ENCODE results near the gene GCHFR.

Gene GCHFR

DNA sequence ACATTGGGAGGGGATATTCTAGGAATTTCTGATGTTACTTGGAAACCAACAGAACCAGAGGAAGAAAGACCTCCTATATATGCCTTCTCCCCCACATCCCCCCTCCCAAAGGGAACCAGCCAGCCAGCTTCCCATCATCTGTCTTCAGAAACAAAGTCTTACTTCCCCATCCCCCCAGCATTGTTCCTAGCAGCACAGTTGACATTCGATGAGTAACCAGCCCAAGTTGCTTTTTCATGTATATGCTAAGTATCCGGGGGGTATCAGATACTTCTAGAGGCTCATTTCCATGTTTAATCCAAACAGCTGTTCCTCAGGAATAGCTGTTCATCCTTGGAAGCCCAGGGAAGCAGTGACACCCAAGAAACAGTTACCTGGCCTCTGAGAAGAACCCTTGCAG, 24.8 kb upstream of the GCHFR start:
- Histone ChIP-seq H3K27me3 (ENCODE audit: control insufficient read depth, insufficient read depth, low read length) (no peaks in the 10 kb centered on the region), H3K9me3 (ENCODE audit: control insufficient read depth, insufficient read depth, low read length) (no peaks in the 10 kb centered on the region), H3K4me3 (ENCODE audit: low read length) (no peak overlapping the region), H3K27ac (ENCODE audit: low read length) (no peak overlapping the region), H3K4me1 (ENCODE audit: control insufficient read depth, insufficient read depth, low read length) (0 out of 2 replicates have a peak, but pooled peaks cover 2% of the 10 kb centered on the region), H3K36me3 (ENCODE audit: control insufficient read depth, insufficient read depth, low read length) (no peaks in the 10 kb centered on the region)
- DNase-seq (ENCODE audit: low read depth, low spot score), result no peak
- no CpG with 5 or more reads among the region's 2 CpGs for WGBS (ENCODE audit: insufficient coverage, insufficient read length)

DNA sequence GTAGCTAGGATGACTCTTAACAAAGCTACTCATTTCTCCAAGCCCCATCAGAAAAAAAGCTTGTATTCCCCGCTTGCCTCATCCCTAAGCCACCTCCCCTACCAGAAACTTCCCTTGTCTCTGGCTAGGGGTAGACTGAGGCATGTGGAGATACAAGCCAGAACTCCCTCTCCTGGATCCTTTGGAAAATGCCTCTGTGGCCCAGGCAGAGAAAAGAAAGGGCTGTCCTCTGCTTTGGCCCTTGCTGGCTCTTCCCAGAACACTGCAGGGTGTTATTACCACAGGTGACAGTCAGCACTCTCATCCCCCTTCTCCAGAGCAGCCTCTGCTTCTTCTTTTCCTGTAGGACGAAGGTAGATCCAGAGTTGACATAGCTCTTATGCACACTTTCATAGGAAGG, 24.0 kb upstream of the GCHFR start:
- Histone ChIP-seq H3K27ac (ENCODE audit: low read length) (no peak overlapping the region), H3K27me3 (ENCODE audit: control insufficient read depth, insufficient read depth, low read length) (no peaks in the 10 kb centered on the region), H3K9me3 (ENCODE audit: control insufficient read depth, insufficient read depth, low read length) (no peaks in the 10 kb centered on the region), H3K4me1 (ENCODE audit: control insufficient read depth, insufficient read depth, low read length) (0 out of 2 replicates have a peak, but pooled peaks cover 2% of the 10 kb centered on the region), H3K36me3 (ENCODE audit: control insufficient read depth, insufficient read depth, low read length) (no peaks in the 10 kb centered on the region), H3K4me3 (ENCODE audit: low read length) (no peak overlapping the region)
- DNase-seq (ENCODE audit: low read depth, low spot score), result no peak
- WGBS (ENCODE audit: insufficient coverage, insufficient read length), result no CpG with 5 or more reads among the region's 2 CpGs

DNA sequence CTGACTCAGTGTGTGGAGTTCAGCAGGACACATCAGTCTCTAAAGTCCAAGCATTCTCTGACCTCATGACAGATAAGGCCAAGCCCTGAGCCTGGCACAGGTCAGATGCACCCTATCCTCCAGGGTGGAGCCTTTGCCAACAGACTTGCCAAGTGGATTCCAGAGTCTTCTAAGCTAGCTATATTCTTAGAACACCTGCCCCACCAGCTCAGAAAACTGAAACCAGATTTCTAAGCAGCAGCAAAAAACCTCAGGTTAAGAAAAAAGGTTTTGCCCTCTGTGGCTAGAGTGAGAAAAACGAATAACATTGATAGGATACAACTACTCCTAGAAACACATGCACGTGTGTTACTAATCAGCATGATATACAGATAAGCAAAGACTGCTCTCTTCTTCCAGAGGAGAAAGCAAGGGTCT, 20.4 kb upstream of the GCHFR start:
- no peak overlapping the region for H3K4me3 ChIP-seq (ENCODE audit: low read length)

DNA sequence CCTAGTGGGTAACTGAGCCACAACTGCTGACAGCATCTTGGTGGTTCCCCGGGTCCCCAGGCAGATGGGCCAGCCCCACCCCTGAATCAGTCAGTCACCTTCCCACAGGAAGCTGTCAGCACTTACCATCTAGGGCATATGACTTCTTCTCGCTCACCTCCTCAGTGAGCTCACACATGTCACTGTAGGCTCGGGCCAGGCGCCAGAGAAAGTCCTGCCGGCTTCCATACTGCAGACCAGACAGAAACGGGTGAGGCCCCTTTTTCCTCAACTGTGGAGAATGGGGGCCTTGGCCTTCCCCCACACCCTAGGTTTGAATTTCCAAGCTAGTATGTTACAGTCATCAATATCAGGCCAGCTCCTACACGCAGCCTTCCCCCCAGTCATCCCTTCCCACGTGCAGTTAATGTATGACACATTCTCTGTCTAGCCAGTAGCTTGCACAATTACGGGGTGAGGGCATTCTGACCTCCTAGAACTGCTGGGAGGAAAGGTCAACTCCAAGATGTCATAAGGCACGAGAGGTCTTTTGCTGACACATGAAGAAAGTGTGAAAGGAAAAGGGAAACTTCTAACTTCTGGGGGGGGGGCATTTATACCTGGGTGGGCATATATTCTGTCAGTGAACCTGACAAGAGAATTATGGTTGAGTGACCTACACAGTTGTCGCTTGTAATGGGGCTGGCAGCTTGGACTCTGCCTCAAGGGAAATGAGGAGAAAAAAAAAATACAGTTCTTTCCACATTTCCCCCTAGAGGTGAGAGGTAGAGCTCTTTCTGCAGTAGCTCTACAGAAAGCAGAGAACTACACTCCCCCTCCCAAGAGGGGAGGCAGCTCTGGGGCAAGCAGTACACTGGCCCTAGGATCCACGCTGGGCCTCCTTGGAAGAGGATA, 19.7 kb upstream of the GCHFR start:
- WGBS (ENCODE audit: insufficient coverage, insufficient read length), result no CpG with 5 or more reads among the region's 12 CpGs
- Histone ChIP-seq H3K9me3 (ENCODE audit: control insufficient read depth, insufficient read depth, low read length) (no peaks in the 10 kb centered on the region), H3K36me3 (ENCODE audit: control insufficient read depth, insufficient read depth, low read length) (no peaks in the 10 kb centered on the region), H3K4me1 (ENCODE audit: control insufficient read depth, insufficient read depth, low read length) (0 out of 2 replicates have a peak, but pooled peaks cover 2% of the 10 kb centered on the region), H3K27ac (ENCODE audit: low read length) (no peak overlapping the region), H3K4me3 (ENCODE audit: low read length) (no peak overlapping the region), H3K27me3 (ENCODE audit: control insufficient read depth, insufficient read depth, low read length) (no peaks in the 10 kb centered on the region)
- no peak for DNase-seq (ENCODE audit: low read depth, low spot score)

More for the DNA sequence above, 20.4 kb upstream of the GCHFR start:
- Histone ChIP-seq H3K27me3 (ENCODE audit: control insufficient read depth, insufficient read depth, low read length) (no peaks in the 10 kb centered on the region), H3K4me1 (ENCODE audit: control insufficient read depth, insufficient read depth, low read length) (0 out of 2 replicates have a peak, but pooled peaks cover 2% of the 10 kb centered on the region), H3K27ac (ENCODE audit: low read length) (no peak overlapping the region), H3K9me3 (ENCODE audit: control insufficient read depth, insufficient read depth, low read length) (no peaks in the 10 kb centered on the region), H3K36me3 (ENCODE audit: control insufficient read depth, insufficient read depth, low read length) (no peaks in the 10 kb centered on the region)
- no peak for DNase-seq (ENCODE audit: low read depth, low spot score)
- no CpG with 5 or more reads among the region's 2 CpGs for WGBS (ENCODE audit: insufficient coverage, insufficient read length)

DNA sequence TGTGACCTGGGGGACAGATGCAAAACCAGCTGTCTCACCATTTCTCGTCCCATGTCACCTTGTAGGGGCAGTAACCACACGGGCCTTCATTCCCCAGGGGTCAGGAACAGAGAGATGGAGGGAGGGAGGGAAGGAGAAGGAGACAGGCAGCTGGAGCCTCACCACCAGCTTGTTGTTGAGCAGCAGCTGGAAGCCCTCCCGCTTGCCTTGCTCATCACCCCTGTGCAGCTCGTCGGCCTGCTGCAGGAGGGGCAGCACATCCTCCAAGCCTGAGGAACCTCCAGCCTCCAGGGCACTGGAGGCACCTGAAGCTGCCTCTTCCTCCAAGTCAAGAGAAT, 19.1 kb upstream of the GCHFR start:
- DNase-seq (ENCODE audit: low read depth, low spot score), result no peak
- no peaks in the 10 kb centered on the region for H3K27me3 ChIP-seq (ENCODE audit: control insufficient read depth, insufficient read depth, low read length)
- H3K9me3 ChIP-seq (ENCODE audit: control insufficient read depth, insufficient read depth, low read length), result no peaks in the 10 kb centered on the region
- no peaks in the 10 kb centered on the region for H3K4me1 ChIP-seq (ENCODE audit: control insufficient read depth, insufficient read depth, low read length)
- H3K36me3 ChIP-seq (ENCODE audit: control insufficient read depth, insufficient read depth, low read length), result no peaks in the 10 kb centered on the region
- no CpG with 5 or more reads among the region's 5 CpGs for WGBS (ENCODE audit: insufficient coverage, insufficient read length)
- no peak overlapping the region for H3K4me3 ChIP-seq (ENCODE audit: low read length)
- H3K27ac ChIP-seq (ENCODE audit: low read length), result no peak overlapping the region

DNA sequence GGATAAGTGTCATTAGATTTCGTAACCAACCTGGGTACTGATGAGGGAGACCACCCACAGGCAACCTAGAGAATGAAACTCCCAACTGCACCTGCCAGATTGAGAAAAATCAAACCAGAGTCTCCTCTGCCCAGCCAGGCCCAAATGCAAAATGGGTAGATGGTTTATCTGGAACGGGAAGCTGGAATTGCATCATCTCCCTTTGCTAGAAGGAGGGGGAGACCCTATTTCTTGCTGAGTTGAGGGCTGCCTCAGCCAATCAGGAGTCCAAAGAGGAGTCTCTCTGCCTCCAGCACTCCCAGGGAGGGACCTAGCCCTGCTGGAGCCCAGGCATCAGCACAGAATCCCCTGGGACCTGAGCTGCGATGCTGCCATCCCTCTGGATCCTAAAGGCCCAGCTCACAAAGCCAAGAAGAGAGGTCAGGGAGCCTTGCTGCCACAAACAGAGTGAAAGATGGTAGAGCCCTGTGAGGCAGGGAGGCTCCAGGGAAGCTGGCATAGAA, 16.9 kb upstream of the GCHFR start:
- Histone ChIP-seq H3K4me3 (ENCODE audit: low read length) (no peak overlapping the region), H3K27me3 (ENCODE audit: control insufficient read depth, insufficient read depth, low read length) (no peaks in the 10 kb centered on the region), H3K4me1 (ENCODE audit: control insufficient read depth, insufficient read depth, low read length) (no peaks in the 10 kb centered on the region), H3K36me3 (ENCODE audit: control insufficient read depth, insufficient read depth, low read length) (no peaks in the 10 kb centered on the region), H3K9me3 (ENCODE audit: control insufficient read depth, insufficient read depth, low read length) (no peaks in the 10 kb centered on the region), H3K27ac (ENCODE audit: low read length) (no peak overlapping the region)
- WGBS (ENCODE audit: insufficient coverage, insufficient read length), result no CpG with 5 or more reads among the region's 3 CpGs
- DNase-seq (ENCODE audit: low read depth, low spot score), result no peak

DNA sequence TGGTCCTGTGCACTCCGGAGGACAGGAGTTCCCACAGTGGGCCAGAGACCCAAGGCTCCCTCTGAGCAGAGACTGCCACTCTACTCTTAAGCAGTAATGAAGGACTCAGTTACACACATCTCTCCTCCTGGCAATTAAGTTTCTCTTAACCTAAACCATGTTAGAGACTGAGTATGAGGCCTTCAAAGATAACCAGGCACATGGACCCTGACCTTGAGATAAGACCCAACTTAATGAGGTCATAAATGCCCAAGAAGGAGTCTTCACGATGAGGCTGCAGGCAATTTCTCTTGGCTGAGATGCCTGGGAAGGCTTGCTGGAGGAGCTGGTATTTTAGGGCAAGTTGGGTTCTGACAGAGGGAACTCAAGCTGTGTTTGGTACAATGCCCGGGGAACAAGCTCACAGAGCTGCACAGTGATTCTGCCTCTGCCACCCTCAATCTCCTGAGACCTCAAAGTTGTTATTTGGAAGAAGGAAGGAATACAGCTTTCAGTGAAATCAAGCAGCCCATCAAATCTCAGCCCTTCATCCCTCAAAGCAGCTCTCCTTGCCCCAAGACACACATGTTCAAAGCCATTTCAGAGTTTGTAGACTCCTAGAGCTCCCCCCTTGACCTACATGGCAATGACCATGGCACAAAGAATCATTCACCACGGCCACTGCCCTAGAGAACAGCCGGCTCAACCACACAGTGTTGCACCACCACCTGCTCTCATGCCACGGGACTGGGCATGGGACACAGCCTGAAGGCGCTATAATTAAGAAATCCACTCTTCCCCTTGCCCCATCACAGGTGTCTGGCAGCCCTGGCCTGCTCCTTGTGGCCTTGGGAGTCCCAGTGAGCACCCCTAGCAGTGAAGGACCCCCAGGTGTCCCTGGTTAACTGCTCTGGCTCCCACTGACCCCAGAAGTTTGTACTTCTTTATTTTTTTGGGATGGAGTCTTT, 15.9 kb upstream of the GCHFR start:
- H3K4me3 ChIP-seq (ENCODE audit: low read length), result no peak overlapping the region
- DNase-seq (ENCODE audit: low read depth, low spot score), result no peak
- H3K4me1 ChIP-seq (ENCODE audit: control insufficient read depth, insufficient read depth, low read length), result no peaks in the 10 kb centered on the region
- no peaks in the 10 kb centered on the region for H3K36me3 ChIP-seq (ENCODE audit: control insufficient read depth, insufficient read depth, low read length)
- H3K27me3 ChIP-seq (ENCODE audit: control insufficient read depth, insufficient read depth, low read length), result no peaks in the 10 kb centered on the region
- no CpG with 5 or more reads among the region's 7 CpGs for WGBS (ENCODE audit: insufficient coverage, insufficient read length)
- H3K27ac ChIP-seq (ENCODE audit: low read length), result no peak overlapping the region
- no peaks in the 10 kb centered on the region for H3K9me3 ChIP-seq (ENCODE audit: control insufficient read depth, insufficient read depth, low read length)

DNA sequence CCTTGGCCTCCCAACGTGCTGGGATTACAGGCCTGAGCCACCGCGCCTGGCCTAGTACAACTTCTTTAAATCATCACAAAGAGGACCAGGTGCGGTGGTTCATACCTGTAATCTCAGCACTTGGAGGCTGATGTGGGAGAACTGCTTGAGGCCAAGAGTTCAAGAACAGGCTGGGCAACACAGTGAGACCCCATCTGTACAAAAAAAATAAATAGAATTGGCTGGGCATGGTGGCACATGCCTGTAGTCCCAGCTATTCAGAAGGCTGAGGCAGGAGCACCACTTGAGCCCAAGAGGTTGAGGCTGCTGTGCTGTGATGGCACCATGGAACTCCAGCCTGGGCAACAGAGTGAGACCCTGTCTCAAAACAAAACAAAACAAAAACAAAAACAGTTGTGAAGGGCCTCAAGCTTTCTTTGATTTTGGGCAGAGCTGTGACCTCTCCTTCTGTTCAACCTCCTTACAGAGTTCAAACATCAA, 14.7 kb upstream of the GCHFR start:
- H3K4me1 ChIP-seq (ENCODE audit: control insufficient read depth, insufficient read depth, low read length), result no peaks in the 10 kb centered on the region
- WGBS (ENCODE audit: insufficient coverage, insufficient read length), result no CpG with 5 or more reads among the region's 4 CpGs
- H3K36me3 ChIP-seq (ENCODE audit: control insufficient read depth, insufficient read depth, low read length), result no peaks in the 10 kb centered on the region
- H3K9me3 ChIP-seq (ENCODE audit: control insufficient read depth, insufficient read depth, low read length), result no peaks in the 10 kb centered on the region
- no peak overlapping the region for H3K4me3 ChIP-seq (ENCODE audit: low read length)
- H3K27me3 ChIP-seq (ENCODE audit: control insufficient read depth, insufficient read depth, low read length), result no peaks in the 10 kb centered on the region
- H3K27ac ChIP-seq (ENCODE audit: low read length), result no peak overlapping the region
- DNase-seq (ENCODE audit: low read depth, low spot score), result no peak

DNA sequence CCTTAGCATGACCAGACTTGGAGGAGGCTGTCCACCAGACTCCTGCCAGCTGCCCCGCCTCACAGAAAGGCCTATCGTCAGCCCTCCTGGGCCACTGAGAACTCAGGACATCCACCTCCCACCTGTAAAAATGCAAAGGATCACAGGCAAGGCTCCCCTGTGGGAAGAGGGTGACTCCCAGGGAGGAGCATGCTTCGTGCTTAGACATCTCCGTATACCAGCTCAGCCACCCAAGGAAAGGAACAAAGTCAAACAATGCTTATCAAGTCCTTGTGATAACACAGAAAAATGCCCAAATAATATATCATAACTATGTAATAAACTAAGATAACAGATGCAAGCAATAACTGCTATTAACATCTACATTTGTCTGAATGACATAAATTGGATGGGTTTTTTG, 13.0 kb upstream of the GCHFR start:
- WGBS (ENCODE audit: insufficient coverage, insufficient read length), result no CpG with 5 or more reads among the region's 4 CpGs
- H3K4me1 ChIP-seq (ENCODE audit: control insufficient read depth, insufficient read depth, low read length), result no peaks in the 10 kb centered on the region
- no peak overlapping the region for H3K4me3 ChIP-seq (ENCODE audit: low read length)
- no peak overlapping the region for H3K27ac ChIP-seq (ENCODE audit: low read length)
- H3K27me3 ChIP-seq (ENCODE audit: control insufficient read depth, insufficient read depth, low read length), result no peaks in the 10 kb centered on the region
- no peaks in the 10 kb centered on the region for H3K36me3 ChIP-seq (ENCODE audit: control insufficient read depth, insufficient read depth, low read length)
- no peak for DNase-seq (ENCODE audit: low read depth, low spot score)
- no peaks in the 10 kb centered on the region for H3K9me3 ChIP-seq (ENCODE audit: control insufficient read depth, insufficient read depth, low read length)

DNA sequence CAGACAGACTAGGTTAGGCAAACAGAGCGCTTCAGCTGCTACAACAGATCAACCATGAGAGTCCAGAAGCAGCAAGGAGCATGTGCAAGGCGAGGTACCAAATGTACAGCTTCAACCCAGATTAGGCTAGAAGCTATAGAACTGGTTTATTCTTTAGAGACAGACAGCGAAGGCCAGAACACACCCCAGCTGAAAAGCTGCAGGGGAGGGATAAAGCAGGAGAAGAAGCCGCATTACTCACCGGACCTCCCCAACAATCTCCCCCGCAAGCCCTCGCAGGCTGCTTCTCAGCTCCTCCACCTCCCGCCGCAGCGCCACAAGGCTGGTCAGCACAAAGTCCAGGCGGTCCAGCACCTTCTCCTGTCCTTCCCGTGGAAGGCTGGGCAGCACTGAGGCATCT, 12.1 kb upstream of the GCHFR start:
- H3K27me3 ChIP-seq (ENCODE audit: control insufficient read depth, insufficient read depth, low read length), result no peaks in the 10 kb centered on the region
- H3K36me3 ChIP-seq (ENCODE audit: control insufficient read depth, insufficient read depth, low read length), result no peaks in the 10 kb centered on the region
- WGBS (ENCODE audit: insufficient coverage, insufficient read length), result no CpG with 5 or more reads among the region's 12 CpGs
- no peak overlapping the region for H3K27ac ChIP-seq (ENCODE audit: low read length)
- no peaks in the 10 kb centered on the region for H3K4me1 ChIP-seq (ENCODE audit: control insufficient read depth, insufficient read depth, low read length)
- H3K4me3 ChIP-seq (ENCODE audit: low read length), result no peak overlapping the region
- no peaks in the 10 kb centered on the region for H3K9me3 ChIP-seq (ENCODE audit: control insufficient read depth, insufficient read depth, low read length)
- no peak for DNase-seq (ENCODE audit: low read depth, low spot score)
